GM06990 (cell line): ENCODE data around the gene UTF1.

ENCODE experiments used
- DNase-seq: peaks from one replicate; pipeline ENCODE4 v3.0.0-alpha.2; 2011; ENCODE audit not compliant: insufficient read length; ENCODE audit errors: extremely low read depth
- H3K27me3 ChIP-seq: replicated peaks from 2 replicates; pipeline ENCODE4 v1.6.0; 2011; ENCODE audit warnings: low read length; ENCODE audit not compliant: control insufficient read depth, insufficient read depth
- H3K36me3 ChIP-seq: 2 replicates; pipeline ENCODE4 v1.5.1; 2011; ENCODE audit warnings: low read length; ENCODE audit not compliant: control insufficient read depth, insufficient read depth
- H3K4me3 ChIP-seq: replicated peaks from 2 replicates; pipeline ENCODE4 v1.5.1; 2011; ENCODE audit warnings: low read depth, mild to moderate bottlenecking, control low read depth, low read length
- TF ChIP-seq, protein P1 (sequence below): IDR thresholded peaks from 2 replicates; pipeline ENCODE4 v1.5.1; 2011; ENCODE audit warnings: low read length, control low read depth, mild to moderate bottlenecking, inconsistent platforms; ENCODE audit not compliant: insufficient read depth, poor library complexity, severe bottlenecking

The UTF1 gene

DNA sequence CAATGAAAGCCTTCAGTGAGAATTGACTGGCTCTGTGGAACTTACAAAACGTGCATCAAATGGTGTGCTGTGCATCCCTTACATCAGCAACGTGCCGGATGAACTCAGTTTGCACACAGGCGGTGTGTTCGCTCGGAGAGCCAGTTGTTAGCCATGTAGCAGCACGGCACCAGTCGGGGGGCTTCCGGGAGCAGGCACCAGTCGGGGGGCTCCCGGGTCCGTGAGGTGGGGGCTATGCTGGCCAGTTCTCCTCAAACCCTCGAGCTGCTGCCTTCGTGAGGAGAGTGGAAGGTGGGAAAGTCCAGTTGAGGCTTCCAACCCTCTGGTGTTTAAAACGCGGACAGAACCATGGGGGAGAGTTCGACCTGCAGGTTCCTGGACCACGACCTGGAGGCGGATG, 34.9 kb upstream of the UTF1 start:
- DNase-seq, result no peak
- Histone ChIP-seq H3K4me3 (no peak overlapping the region), H3K27me3 (no peaks in the 10 kb centered on the region), H3K36me3 (no peaks in the 10 kb centered on the region)
- TF ChIP-seq, protein P1, sequence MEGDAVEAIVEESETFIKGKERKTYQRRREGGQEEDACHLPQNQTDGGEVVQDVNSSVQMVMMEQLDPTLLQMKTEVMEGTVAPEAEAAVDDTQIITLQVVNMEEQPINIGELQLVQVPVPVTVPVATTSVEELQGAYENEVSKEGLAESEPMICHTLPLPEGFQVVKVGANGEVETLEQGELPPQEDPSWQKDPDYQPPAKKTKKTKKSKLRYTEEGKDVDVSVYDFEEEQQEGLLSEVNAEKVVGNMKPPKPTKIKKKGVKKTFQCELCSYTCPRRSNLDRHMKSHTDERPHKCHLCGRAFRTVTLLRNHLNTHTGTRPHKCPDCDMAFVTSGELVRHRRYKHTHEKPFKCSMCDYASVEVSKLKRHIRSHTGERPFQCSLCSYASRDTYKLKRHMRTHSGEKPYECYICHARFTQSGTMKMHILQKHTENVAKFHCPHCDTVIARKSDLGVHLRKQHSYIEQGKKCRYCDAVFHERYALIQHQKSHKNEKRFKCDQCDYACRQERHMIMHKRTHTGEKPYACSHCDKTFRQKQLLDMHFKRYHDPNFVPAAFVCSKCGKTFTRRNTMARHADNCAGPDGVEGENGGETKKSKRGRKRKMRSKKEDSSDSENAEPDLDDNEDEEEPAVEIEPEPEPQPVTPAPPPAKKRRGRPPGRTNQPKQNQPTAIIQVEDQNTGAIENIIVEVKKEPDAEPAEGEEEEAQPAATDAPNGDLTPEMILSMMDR, result no peak

DNA sequence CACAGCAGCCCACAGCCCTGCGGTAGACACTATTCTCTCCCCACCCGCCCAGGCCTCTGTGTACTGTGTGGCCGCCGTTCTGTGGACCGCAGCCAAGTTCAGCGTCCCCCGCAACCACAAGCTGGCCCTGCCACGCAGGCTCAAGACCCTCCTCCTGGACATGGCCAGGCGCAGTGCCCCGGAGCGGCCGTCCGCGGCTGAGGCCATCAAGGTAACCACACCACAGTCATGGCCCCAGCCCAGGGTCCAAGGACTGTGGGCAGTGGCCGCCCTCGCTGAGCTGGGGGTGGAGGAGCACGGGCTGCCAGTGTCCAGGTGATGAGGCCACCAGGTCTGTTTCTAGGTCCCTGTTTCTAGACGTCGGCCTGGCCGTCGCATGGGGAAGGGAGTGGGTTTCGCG, 34.4 kb upstream of the UTF1 start:
- H3K4me3 ChIP-seq, result no peak overlapping the region
- no peaks in the 10 kb centered on the region for H3K27me3 ChIP-seq
- no peak for DNase-seq
- TF ChIP-seq, protein P1, result no peak
- no peaks in the 10 kb centered on the region for H3K36me3 ChIP-seq

DNA sequence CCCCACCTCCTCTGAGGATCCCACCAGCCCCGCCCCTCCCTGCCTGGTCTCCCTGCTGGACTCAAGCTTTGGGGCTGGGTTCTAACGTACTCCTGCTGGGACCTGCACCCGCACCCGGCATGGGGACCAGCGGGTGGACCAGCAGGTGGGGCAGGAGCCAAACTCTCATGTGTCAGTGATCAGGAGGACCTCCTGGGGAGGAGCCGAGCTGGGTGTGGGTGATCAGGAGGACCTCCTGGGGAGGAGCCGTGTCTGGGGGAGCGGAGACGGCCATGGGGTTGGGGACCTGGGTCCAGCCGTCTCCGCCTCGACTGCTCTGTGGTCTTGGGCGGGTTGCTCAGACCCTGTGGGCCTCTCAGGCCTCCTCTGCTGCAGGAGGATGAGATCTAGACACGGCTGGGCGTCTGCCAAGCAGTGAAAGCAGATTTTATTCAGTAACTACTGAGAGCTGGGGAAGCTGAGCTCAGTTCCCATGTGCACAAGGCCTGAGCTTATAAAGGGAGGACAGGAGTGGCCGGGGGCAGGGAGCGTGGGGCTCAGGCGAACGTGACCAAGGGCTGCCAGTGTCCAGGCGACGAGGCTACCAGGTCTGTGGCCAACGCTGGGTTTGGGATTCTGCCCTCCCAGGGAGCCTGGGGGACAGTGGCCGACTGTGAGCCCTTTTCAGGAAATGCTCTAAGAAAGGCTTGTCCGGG, 33.6 kb upstream of the UTF1 start:
- no peak for DNase-seq
- Histone ChIP-seq H3K4me3 (no peak overlapping the region), H3K27me3 (no peaks in the 10 kb centered on the region), H3K36me3 (no peaks in the 10 kb centered on the region)
- TF ChIP-seq, protein P1, result no peak

DNA sequence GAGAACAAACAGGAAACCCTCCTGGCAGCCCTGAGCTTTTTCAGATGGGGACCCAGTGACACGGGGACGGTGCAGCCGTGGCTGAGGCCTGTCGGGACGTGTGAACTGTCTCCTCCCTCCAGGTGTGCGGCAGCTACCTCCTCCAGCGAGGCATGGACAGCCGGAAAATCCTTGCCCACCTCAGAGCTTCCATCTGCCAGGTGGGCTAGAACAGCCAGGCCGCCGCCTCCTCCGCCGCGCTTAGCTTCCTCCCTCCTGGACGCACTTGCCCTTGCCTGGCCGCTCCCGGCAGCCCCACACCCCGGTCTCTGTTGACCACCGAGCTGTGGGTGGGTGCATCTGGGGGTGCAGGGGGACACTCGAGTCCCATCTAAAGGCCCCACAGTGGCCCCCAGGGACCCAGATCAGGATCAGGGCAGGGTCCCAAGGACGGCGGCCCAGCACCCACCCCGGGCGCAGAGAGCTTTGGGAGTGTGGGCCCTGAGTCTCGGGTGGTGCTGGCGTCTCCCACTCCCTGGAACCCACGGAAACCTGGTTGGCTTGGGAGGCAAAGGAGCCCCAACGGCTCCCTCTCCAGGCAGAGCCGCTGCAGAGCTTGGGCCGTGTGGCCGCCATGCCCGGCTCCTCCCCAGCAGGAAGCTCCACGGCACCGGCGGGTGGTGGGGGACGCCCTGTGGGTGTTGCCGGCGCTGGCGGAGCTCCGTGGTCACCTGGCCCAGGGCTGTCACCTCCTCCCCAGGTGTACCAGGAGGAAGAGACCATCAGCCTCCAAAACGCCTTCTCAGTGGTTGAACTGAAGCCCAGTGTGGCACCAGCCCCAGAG, 32.9 kb upstream of the UTF1 start:
- no peaks in the 10 kb centered on the region for H3K27me3 ChIP-seq
- no peaks in the 10 kb centered on the region for H3K36me3 ChIP-seq
- TF ChIP-seq, protein P1, result no peak
- no peak for DNase-seq
- H3K4me3 ChIP-seq, result no peak overlapping the region

DNA sequence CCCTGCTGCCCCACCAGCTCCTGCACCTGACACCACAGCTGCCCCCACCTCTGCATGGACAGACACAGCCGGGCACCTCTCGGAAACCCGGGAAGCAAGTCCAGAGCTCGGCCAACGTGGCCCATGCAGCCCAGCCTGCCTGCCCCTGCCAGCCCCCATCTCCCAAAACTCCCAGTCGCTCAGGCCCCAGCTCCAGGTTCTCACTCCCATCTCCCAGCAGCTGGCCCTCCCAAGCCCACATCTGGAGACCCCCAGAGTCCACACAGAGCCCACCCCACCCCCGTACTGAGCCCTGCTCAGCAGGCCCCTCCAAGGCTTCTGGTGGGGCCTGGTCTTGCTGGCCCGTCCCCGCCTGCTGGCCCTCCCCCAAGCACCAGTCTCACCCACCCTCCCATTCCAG, 32.2 kb upstream of the UTF1 start:
- Histone ChIP-seq H3K27me3 (no peaks in the 10 kb centered on the region), H3K4me3 (no peak overlapping the region), H3K36me3 (no peaks in the 10 kb centered on the region)
- no peak for DNase-seq
- TF ChIP-seq, protein P1, result no peak
